ENCODE measurements around the gene TMEM255B. TPM values are rescaled to one million over a fixed set of nuclear protein-coding genes. Genes with fewer than 3 reads are reported as not detected.
"Not testable (repeated sequence)": the region's sequence is repeated elsewhere in the genome, so short reads cannot be mapped to it uniquely, and the experiment has no call there.

The TMEM255B gene
- total and polyA plus RNA-seq, 5 donors, result 6.2 to 9.9 (median 8.8) TPM

DNA sequence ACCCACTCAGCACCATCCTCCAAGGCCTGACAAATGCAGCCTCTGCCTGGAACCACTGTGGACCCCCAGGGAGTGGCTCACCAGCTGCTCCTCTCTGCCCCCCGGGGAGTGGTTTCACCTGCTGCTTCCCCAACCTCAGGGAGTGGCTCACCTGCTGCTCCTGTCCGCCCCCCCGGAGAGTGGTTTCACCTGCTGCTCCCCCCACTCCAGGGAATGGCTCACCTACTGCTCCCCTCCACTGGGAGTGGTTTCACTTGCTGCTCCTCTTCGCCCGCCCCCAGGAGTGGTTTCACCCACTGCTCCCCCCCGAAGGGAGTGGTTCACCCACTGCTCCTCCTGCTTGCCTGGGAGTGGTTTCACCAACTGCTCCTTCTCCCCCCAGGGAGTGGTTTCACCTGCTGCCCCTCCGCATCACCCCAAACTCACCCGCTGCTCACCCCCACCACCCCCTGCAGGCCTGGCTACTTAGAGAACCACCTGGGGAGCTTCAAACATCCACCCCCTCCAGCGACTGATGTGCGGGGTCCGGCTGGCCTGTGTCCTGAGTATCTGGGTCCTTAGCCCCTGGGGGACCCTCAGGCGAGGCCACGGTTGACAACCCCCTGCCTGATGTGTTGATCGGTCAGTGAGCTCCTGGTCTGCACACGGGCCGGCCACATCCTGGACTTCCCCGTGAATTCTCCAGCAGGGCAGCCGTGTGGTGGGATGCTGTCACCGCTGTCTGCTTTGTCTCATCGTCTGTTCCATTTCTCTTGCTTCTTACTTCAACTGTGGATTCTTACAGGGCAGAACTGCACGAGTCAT, 14.6 kb upstream of the TMEM255B start:
- Histone ChIP-seq H3K27me3 (ENCODE audit: control insufficient read depth, insufficient read depth) (no peaks in the 10 kb centered on the region), H3K9me3 (ENCODE audit: control insufficient read depth, low read length) (no peaks in the 10 kb centered on the region), H3K4me1 (ENCODE audit: control insufficient read depth, insufficient read depth, low read length) (no peaks in the 10 kb centered on the region), H3K27ac (ENCODE audit: low read length) (no peak overlapping the region), H3K4me3 (ENCODE audit: low read length) (no peak overlapping the region)
- WGBS, result 82% methylated on average over 21 of the region's 21 CpGs
- DNase-seq (peak in 1 of 3 donors; percentile 35), ATAC-seq (no peak)
- intact Hi-C loops (cut with DNase I), result no loop called here

DNA sequence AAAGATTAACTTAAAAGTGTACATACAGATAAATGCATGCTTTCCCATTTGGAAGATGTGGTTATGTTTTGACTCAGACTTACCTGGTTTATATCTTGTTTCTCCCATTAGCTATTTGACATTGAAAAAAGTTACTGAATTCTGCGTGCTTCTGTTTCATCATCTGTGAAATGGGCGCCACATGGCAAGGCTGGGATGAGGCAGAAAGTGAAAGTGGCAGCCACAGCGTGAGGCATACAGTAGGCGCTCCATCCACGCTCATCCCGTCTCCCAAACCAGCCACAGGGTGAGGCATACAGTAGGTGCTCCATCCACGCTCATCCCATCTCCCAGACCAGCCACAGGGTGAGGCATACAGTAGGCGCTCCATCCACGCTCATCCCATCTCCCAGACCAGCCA, 14.0 kb upstream of the TMEM255B start:
- 94% methylated on average over 8 of the region's 9 CpGs for WGBS
- ATAC-seq (no peak), DNase-seq (no peak)
- Histone ChIP-seq H3K9me3 (ENCODE audit: control insufficient read depth, low read length) (no peaks in the 10 kb centered on the region), H3K27ac (ENCODE audit: low read length) (no peak overlapping the region), H3K27me3 (ENCODE audit: control insufficient read depth, insufficient read depth) (no peaks in the 10 kb centered on the region), H3K4me3 (ENCODE audit: low read length) (no peak overlapping the region), H3K4me1 (ENCODE audit: control insufficient read depth, insufficient read depth, low read length) (no peaks in the 10 kb centered on the region)
- intact Hi-C loops (cut with DNase I), result no loop called here

DNA sequence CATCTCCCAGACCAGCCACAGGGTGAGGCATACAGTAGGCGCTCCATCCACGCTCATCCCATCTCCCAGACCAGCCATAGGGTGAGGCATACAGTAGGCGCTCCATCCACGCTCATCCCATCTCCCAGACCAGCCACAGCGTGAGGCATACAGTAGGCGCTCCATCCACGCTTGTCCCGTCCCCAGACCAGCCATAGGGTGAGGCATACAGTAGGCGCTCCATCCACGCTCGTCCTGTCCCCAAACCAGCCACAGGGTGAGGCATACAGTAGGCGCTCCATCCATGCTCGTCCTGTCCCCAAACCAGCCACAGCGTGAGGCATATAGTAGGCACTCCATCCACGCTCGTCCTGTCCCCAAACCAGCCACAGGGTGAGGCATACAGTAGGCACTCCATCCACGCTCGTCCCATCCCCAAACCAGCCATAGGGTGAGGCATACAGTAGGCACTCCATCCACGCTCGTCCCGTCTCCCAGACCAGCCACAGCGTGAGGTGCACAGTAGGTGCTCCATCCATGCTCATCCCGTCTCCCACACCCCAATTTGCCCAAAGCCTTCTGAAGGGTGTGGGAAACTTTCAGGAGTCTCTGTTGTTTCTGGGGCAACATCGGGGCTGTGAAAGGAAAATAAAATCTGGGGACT, 13.4 kb upstream of the TMEM255B start:
- H3K4me3 ChIP-seq (ENCODE audit: low read length); H3K4me1 ChIP-seq (ENCODE audit: control insufficient read depth, insufficient read depth, low read length); H3K27ac ChIP-seq (ENCODE audit: low read length); H3K27me3 ChIP-seq (ENCODE audit: control insufficient read depth, insufficient read depth); H3K9me3 ChIP-seq (ENCODE audit: control insufficient read depth, low read length); ATAC-seq; DNase-seq; intact Hi-C loops (cut with DNase I): not testable (repeated sequence)
- 94% methylated on average over 24 of the region's 24 CpGs for WGBS

DNA sequence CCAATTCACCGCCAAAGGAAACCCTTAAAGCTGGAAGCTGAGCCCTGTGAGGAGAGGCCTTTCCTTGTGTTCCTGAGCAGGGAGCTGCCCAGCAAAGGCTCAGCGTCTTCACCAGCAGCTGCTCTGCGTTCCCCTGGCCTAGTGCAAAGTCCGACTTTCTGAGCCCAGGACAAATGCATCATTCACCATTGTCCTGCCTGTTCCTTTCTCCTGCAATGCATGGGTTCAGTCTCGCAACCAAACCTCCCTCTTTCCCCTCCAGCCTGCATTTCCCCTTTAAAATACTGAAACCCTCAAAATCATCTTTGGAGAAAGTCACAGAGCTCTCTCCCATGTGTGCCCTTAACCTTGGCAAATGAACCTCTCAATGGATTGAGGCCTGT, 12.9 kb upstream of the TMEM255B start:
- Histone ChIP-seq H3K9me3 (ENCODE audit: control insufficient read depth, low read length) (no peaks in the 10 kb centered on the region), H3K27me3 (ENCODE audit: control insufficient read depth, insufficient read depth) (no peaks in the 10 kb centered on the region), H3K27ac (ENCODE audit: low read length) (no peak overlapping the region), H3K4me1 (ENCODE audit: control insufficient read depth, insufficient read depth, low read length) (no peaks in the 10 kb centered on the region), H3K4me3 (ENCODE audit: low read length) (no peak overlapping the region)
- WGBS, result 75% methylated on average over 5 of the region's 5 CpGs
- ATAC-seq (no peak), DNase-seq (no peak)
- intact Hi-C loops (cut with DNase I), result no loop called here

DNA sequence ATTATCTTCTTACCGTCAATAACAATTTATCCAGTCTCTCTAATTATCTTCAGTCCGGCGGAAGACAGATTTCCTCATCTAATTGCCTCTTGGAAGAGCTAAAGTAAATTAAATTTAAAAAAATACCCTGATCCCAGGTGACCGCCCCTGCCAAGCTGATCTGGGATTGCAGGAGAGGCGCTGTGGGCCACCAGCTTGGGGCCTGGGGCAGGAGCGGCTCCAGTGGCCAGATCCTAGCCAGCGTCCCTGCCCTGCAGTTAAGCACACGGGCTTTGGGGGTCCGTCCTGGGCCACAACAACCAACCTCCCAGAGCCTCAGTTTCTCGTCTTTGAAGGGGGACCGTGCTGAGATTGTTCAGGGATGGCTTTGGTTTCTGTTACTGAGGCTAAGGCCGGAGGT, 12.4 kb upstream of the TMEM255B start:
- Histone ChIP-seq H3K4me3 (ENCODE audit: low read length) (no peak overlapping the region), H3K27me3 (ENCODE audit: control insufficient read depth, insufficient read depth) (no peaks in the 10 kb centered on the region), H3K27ac (ENCODE audit: low read length) (no peak overlapping the region), H3K4me1 (ENCODE audit: control insufficient read depth, insufficient read depth, low read length) (no peaks in the 10 kb centered on the region), H3K9me3 (ENCODE audit: control insufficient read depth, low read length) (no peaks in the 10 kb centered on the region)
- 87% methylated on average over 12 of the region's 12 CpGs for WGBS
- DNase-seq, result no peak
- no peak for ATAC-seq
- intact Hi-C loops (cut with DNase I), result no loop called here

DNA sequence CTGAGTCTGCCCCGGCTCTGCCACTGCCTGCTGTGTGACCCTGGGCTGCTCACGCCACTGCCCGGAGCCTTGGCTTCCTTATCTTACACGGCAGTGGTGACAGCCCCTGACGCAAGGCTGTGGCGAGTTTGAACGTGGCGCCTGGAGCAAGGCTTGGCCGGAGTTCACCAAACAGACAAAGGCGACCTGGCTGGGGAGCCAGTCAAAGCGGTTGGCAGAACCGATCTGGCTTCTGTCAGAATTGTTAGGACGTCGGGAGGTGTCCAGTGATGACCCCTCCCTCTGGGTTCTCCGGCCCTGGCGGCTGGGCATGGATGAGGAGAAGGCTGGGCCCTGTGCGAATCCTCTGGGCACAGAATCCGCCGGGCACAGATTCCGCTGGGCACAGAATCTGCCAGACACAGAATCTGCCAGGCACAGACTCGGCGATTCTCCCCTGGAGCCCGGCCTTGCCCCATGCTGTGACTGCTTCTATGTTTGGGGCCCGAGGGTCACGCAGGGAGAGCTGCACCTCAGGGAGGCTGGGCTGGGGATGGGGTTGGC, 11.7 kb upstream of the TMEM255B start:
- H3K4me1 ChIP-seq (ENCODE audit: control insufficient read depth, insufficient read depth, low read length), result no peaks in the 10 kb centered on the region
- H3K27ac ChIP-seq (ENCODE audit: low read length), result peak overlapping the region; percentile 74
- DNase-seq, result peak; percentile 43 to 83 (median 65)
- ATAC-seq, result peak; percentile 69 to 76
- no peaks in the 10 kb centered on the region for H3K27me3 ChIP-seq (ENCODE audit: control insufficient read depth, insufficient read depth)
- intact Hi-C loops (cut with DNase I), result no loop called here
- WGBS, result 59% methylated on average over 25 of the region's 25 CpGs
- no peaks in the 10 kb centered on the region for H3K9me3 ChIP-seq (ENCODE audit: control insufficient read depth, low read length)
- H3K4me3 ChIP-seq (ENCODE audit: low read length), result no peak overlapping the region

DNA sequence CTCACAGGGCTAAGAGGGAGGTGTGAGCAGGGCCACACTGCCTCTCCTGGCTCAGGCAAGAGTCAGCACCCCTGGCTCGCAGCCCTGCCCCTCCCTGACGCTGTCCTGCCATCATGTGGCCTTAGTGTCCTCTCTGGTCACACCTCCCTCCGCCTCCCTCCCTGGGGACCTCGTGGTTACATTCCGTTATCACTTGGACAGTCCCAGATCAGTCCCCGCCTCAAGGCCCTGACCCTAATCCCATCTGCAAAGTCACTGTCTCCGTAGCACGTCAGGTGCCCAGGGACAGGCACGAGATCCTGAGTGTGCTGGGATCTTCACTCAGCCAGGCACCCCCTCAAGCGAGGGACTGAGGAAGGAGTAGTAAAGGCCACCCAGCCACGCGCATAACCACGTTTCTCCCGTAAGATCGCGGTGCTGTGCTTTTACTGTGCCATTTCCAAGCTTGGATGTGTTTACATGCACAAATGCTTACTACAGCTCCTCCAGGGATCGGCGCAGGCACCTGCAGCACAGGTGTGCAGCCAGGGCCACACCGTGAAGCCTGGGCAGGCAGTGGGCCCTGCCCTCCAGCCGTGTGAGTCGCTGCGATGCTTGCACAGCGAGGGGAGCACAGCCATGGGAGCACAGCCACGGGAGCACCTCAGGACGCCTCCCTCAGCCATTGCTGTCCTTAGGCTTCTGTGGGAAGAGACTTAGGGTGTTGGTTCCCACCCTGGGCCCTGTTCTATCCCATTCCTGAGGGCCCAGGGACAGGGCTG, 10.7 kb upstream of the TMEM255B start:
- H3K4me3 ChIP-seq (ENCODE audit: low read length), result no peak overlapping the region
- no peaks in the 10 kb centered on the region for H3K27me3 ChIP-seq (ENCODE audit: control insufficient read depth, insufficient read depth)
- ATAC-seq (peak; percentile 84 to 90), DNase-seq (peak; percentile 67 to 91 (median 89))
- intact Hi-C loops (cut with DNase I), result no loop called here
- no peaks in the 10 kb centered on the region for H3K4me1 ChIP-seq (ENCODE audit: control insufficient read depth, insufficient read depth, low read length)
- no peaks in the 10 kb centered on the region for H3K9me3 ChIP-seq (ENCODE audit: control insufficient read depth, low read length)
- H3K27ac ChIP-seq (ENCODE audit: low read length), result peak overlapping the region; percentile 74
- 72% methylated on average over 25 of the region's 25 CpGs for WGBS

DNA sequence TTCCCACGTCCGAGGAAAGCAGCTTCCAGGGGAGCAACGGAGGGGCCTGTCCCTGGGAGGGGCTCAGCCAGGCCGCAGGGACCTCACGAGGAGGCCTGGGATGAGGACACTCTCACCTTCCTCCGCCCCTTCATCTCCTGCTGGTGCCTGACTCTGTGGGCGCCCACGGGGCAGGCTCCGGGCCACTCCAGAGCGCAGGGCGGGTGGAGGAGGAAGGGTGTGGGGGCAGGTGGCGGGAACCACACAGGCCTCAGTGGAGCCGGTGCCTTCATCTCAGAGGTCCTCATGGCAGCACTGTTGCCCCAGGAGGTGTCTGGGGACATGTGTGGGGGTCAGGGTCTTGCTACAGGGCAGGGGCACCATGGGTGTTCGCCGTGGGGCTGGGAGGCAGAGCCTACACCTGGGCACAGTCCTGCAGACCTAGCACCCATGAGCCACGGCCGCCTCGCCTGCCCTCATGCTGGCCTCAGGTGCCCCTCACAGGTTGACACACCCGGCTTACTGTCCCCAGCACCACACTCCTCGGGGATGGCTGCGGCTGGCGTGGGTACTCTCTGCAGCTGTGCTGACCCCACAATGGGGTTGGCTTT, 10.1 kb upstream of the TMEM255B start:
- Histone ChIP-seq H3K27ac (ENCODE audit: low read length) (no peak overlapping the region), H3K9me3 (ENCODE audit: control insufficient read depth, low read length) (no peaks in the 10 kb centered on the region), H3K27me3 (ENCODE audit: control insufficient read depth, insufficient read depth) (no peaks in the 10 kb centered on the region), H3K4me3 (ENCODE audit: low read length) (no peak overlapping the region), H3K4me1 (ENCODE audit: control insufficient read depth, insufficient read depth, low read length) (no peaks in the 10 kb centered on the region)
- intact Hi-C loops (cut with DNase I), result no loop called here
- DNase-seq (peak in 1 of 3 donors; percentile 55), ATAC-seq (peak in 1 of 2 donors; percentile 11)
- WGBS, result 92% methylated on average over 22 of the region's 22 CpGs

DNA sequence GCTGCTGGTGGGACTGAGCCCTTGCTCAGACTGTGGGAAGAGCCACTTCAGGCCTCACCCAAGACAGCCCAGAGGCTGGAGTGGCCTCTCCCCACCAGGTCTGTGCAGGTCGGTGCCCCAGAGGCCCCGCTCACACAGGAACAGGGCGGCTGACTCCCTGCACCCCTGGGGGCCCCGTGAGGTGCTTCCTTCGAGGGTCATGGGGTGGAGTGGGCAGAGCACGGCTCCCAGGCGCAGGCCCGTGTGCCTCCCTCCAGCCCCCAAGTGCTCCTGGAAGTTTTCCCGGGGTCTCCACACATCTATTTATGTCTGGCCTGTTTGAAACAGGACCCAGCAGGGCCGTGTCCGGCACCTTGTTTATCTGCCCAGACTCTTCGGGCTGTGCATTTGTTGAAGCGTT, 9.5 kb upstream of the TMEM255B start:
- Histone ChIP-seq H3K4me3 (ENCODE audit: low read length) (no peak overlapping the region), H3K27ac (ENCODE audit: low read length) (no peak overlapping the region), H3K9me3 (ENCODE audit: control insufficient read depth, low read length) (no peaks in the 10 kb centered on the region), H3K4me1 (ENCODE audit: control insufficient read depth, insufficient read depth, low read length) (no peaks in the 10 kb centered on the region), H3K27me3 (ENCODE audit: control insufficient read depth, insufficient read depth) (no peaks in the 10 kb centered on the region)
- 68% methylated on average over 13 of the region's 13 CpGs for WGBS
- peak in 1 of 3 donors; percentile 48 for DNase-seq
- ATAC-seq, result peak in 1 of 2 donors; percentile 6
- intact Hi-C loops (cut with DNase I), result no loop called here

DNA sequence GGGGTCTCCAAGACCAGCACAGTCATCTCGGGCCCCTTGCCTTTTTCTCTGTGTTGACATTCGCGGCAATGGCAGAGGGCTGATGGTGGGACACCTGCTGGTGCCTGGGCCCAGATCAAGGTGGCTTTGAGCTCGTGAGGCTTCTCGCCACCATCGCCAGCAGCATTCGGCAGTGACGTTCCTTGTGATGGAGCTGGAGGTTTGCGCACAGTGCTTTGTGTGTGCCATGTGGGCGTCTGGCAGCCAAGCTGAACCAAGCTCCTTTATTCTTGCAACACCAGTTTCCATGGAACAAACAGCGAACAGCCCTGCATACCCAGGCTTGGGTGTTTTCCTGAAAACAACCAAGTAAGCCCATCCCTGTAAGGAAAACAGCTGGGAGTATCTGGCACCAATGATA, 9.1 kb upstream of the TMEM255B start:
- intact Hi-C loops (cut with DNase I), result no loop called here
- no peaks in the 10 kb centered on the region for H3K27me3 ChIP-seq (ENCODE audit: control insufficient read depth, insufficient read depth)
- H3K4me3 ChIP-seq (ENCODE audit: low read length), result no peak overlapping the region
- H3K4me1 ChIP-seq (ENCODE audit: control insufficient read depth, insufficient read depth, low read length), result no peaks in the 10 kb centered on the region
- ATAC-seq (no peak), DNase-seq (peak in 1 of 3 donors; percentile 25)
- no peak overlapping the region for H3K27ac ChIP-seq (ENCODE audit: low read length)
- WGBS, result 88% methylated on average over 11 of the region's 11 CpGs
- no peaks in the 10 kb centered on the region for H3K9me3 ChIP-seq (ENCODE audit: control insufficient read depth, low read length)

Measured in right cardiac atrium (tissue), 5 donors.